GM12878 (cell line): ENCODE results near the gene SMIM20. TPM values are rescaled to one million over a fixed set of nuclear protein-coding genes. Genes with fewer than 3 reads are reported as not detected.

Experiments
- ATAC-seq: fragments of 200-7000 bp; cut with Tn5 transposase; 3 replicates; pipeline ENCODE4 v1.9.1; 2020; ENCODE audit warnings: mild to moderate bottlenecking, moderate library complexity
- BruUV-seq: library from RNA; stranded (reverse); fragments of 400-500 nt; replicated peaks from 2 replicates; lab custom pipeline; 2021; lab: Mats Ljungman, UMichigan
- CTCF ChIA-PET: fragments of 300-600 bp; sonication (Branson Sonifier 250); formaldehyde crosslinking; extraction: SDS; loops from one replicate; lab custom pipeline; 2021; ENCODE audit warnings: inconsistent platforms; lab: Yijun Ruan, JAX
- POLR2A ChIA-PET: fragments of 350-600 bp; formaldehyde crosslinking; extraction: SDS; loops from one replicate; lab custom pipeline; 2021; ENCODE audit warnings: inconsistent platforms; lab: Charles Lee
- RAD21 ChIA-PET: fragments of 300-600 bp; sonication (Branson Sonifier 250); formaldehyde crosslinking; loops from one replicate; lab custom pipeline; 2023; ENCODE audit warnings: antibody characterized with exemption; ENCODE audit not compliant: unreplicated experiment; lab: Charles Lee
- SMC1A ChIA-PET: fragments of 300-600 bp; sonication (Branson Sonifier 250); formaldehyde crosslinking; loops from one replicate; lab custom pipeline; 2023; ENCODE audit not compliant: unreplicated experiment, uncharacterized antibody; lab: Charles Lee
- DNase-seq: peaks from one replicate; pipeline ENCODE4 v3.0.0-alpha.2; 2011; ENCODE audit warnings: low read depth, low spot score
- FAIRE-seq: peaks from 3 replicates; lab custom pipeline; 2011; peaks lifted over from hg19 to GRCh38; lab: Jason Lieb, UNC
- H2AFZ ChIP-seq: 2 replicates; pipeline ENCODE4 v1.6.0; 2011; ENCODE audit warnings: low read depth, low read length, control low read depth; ENCODE audit not compliant: control insufficient read depth
- H3K27ac ChIP-seq: 2 replicates; pipeline ENCODE4 v1.5.1; 2011; ENCODE audit warnings: control low read depth; ENCODE audit not compliant: control insufficient read depth, insufficient read depth
- H3K27me3 ChIP-seq, 2 experiments: replicated peaks in 1 of 2; 2 replicates each; pipeline versions ENCODE4 v1.6.0 to v1.6.1; 2011; ENCODE audit warnings: low read length in 1 of 2; ENCODE audit not compliant: control insufficient read depth in 2 of 2, insufficient read depth in 2 of 2
- H3K36me3 ChIP-seq, 2 experiments: 2 replicates each; pipeline ENCODE4 v1.5.1; 2011; ENCODE audit warnings: low read length in 1 of 2; ENCODE audit not compliant: control insufficient read depth in 2 of 2, insufficient read depth in 2 of 2
- H3K4me1 ChIP-seq: 2 replicates; pipeline ENCODE4 v1.6.1; 2011; ENCODE audit warnings: mild to moderate bottlenecking, low read length, moderate library complexity, mixed read lengths; ENCODE audit not compliant: control insufficient read depth, insufficient read depth
- H3K4me2 ChIP-seq: 2 replicates; pipeline ENCODE4 v1.6.0; 2011; ENCODE audit warnings: control low read depth; ENCODE audit not compliant: control insufficient read depth, insufficient read depth
- H3K4me3 ChIP-seq: fragments of 200-600 bp; sonication (generic); 2 replicates; pipeline ENCODE4 v1.5.1; 2016
- H3K79me2 ChIP-seq: 2 replicates; pipeline ENCODE4 v1.6.0; 2011; ENCODE audit warnings: low read length; ENCODE audit not compliant: control insufficient read depth, insufficient read depth
- H3K9ac ChIP-seq: 2 replicates; pipeline ENCODE4 v1.8.0; 2011; ENCODE audit warnings: low read length, control low read depth, mixed read lengths; ENCODE audit not compliant: control insufficient read depth, insufficient read depth
- H3K9me3 ChIP-seq: replicated peaks from 3 replicates; pipeline ENCODE4 v1.5.1; 2011; ENCODE audit warnings: mild to moderate bottlenecking, low read length; ENCODE audit not compliant: control insufficient read depth, insufficient read depth
- H4K20me1 ChIP-seq: 2 replicates; pipeline ENCODE4 v1.6.0; 2011; ENCODE audit not compliant: control insufficient read depth, insufficient read depth
- BACH1 ChIP-seq: fragments of 450-650 bp; IDR thresholded peaks from 2 replicates; pipeline ENCODE4 v1.6.1; 2017; ENCODE audit warnings: mild to moderate bottlenecking, borderline replicate concordance
- BHLHE40 ChIP-seq, 2 experiments: fragments of 450-650 bp in 1 of 2; IDR thresholded peaks; 2 replicates each; pipeline ENCODE4 v1.6.1; 2011 to 2017; ENCODE audit warnings: low read depth in 2 of 2, borderline replicate concordance in 1 of 2, improper control_type of control experiment in 1 of 2, low read length in 1 of 2, mild to moderate bottlenecking in 1 of 2
- CBX3 ChIP-seq: fragments of 200-600 bp; sonication (generic); IDR thresholded peaks from 2 replicates; pipeline ENCODE4 v1.6.1; 2016; ENCODE audit warnings: low read depth, borderline replicate concordance
- EP300 ChIP-seq, 2 experiments: fragments of 150-350 bp in 1 of 2; IDR thresholded peaks; 2 replicates each; pipeline ENCODE4 v1.6.1; 2011 to 2012; ENCODE audit warnings: low read depth in 2 of 2, low read length in 2 of 2, borderline replicate concordance in 1 of 2, improper control_type of control experiment in 1 of 2, inconsistent platforms in 1 of 2; ENCODE audit not compliant: control insufficient read depth in 1 of 2
- ESRRA ChIP-seq: IDR thresholded peaks from 2 replicates; pipeline ENCODE4 v1.6.1; 2012; ENCODE audit warnings: mild to moderate bottlenecking, low read length, improper control_type of control experiment
- NFIC ChIP-seq: IDR thresholded peaks from 2 replicates; pipeline ENCODE4 v1.6.1; 2012; ENCODE audit warnings: low read depth, mild to moderate bottlenecking, inconsistent platforms, low read length, moderate library complexity
- NFXL1 ChIP-seq: fragments of 450-650 bp; IDR thresholded peaks from 2 replicates; pipeline ENCODE4 v1.6.1; 2017; ENCODE audit warnings: antibody characterized with exemption, mild to moderate bottlenecking, borderline replicate concordance
- PAX8 ChIP-seq: fragments of 450-650 bp; IDR thresholded peaks from 2 replicates; pipeline ENCODE4 v1.6.1; 2017; ENCODE audit warnings: mild to moderate bottlenecking, moderate library complexity
- POLR2AphosphoS2 ChIP-seq: IDR thresholded peaks from 2 replicates; pipeline ENCODE4 v1.6.1; 2011; ENCODE audit warnings: low read depth, mild to moderate bottlenecking, low read length, improper control_type of control experiment, moderate library complexity
- RAD51 ChIP-seq: fragments of 450-650 bp; IDR thresholded peaks from 2 replicates; pipeline ENCODE4 v1.6.1; 2016; ENCODE audit warnings: moderate library complexity, mild to moderate bottlenecking, inconsistent platforms
- RBBP5 ChIP-seq: fragments of 200-600 bp; sonication (generic); conservative IDR thresholded peaks from 2 replicates; pipeline ENCODE4 v1.6.1; 2016
- SREBF1 ChIP-seq: IDR thresholded peaks from 2 replicates; pipeline ENCODE4 v1.6.1; 2012; ENCODE audit warnings: mild to moderate bottlenecking, low read length
- STAT1 ChIP-seq: fragments of 450-650 bp; conservative IDR thresholded peaks from 2 replicates; pipeline ENCODE4 v1.6.1; 2014; ENCODE audit warnings: antibody characterized with exemption, mild to moderate bottlenecking
- STAT3 ChIP-seq: IDR thresholded peaks from 2 replicates; pipeline ENCODE4 v1.6.1; 2011; ENCODE audit warnings: low read depth, low read length, improper control_type of control experiment
- WGBS: methylation state at CpG from one replicate; pipeline ENCODE4 v1.1.6; 2016; ENCODE audit warnings: low lambda C conversion rate; ENCODE audit not compliant: insufficient replicate concordance, insufficient coverage; ENCODE audit errors: missing lambda C conversion rate; 5-methylcytosine and 5-hydroxymethylcytosine counted together
- in situ Hi-C: fragments of 300-500 bp; cut with MboI; formaldehyde crosslinking; loops from 9 replicates; pipeline ENCODE4 v1.14.3; 2018; ENCODE audit warnings: mixed read lengths
- intact Hi-C: fragments of 100-400 bp; cut with micrococcal nuclease; formaldehyde crosslinking; loops from one replicate; pipeline ENCODE4 v1.14.2; 2022; ENCODE audit not compliant: unreplicated experiment
- polyA plus RNA-seq, 11 experiments: library from polyadenylated mRNA; depleted of rRNA in 4 of 11; unstranded in 6 of 11; stranded (reverse) in 5 of 11; fragments of >200 nt; fragmentation: Nextera tagmentation in 4 of 11; fragmentation: Illumina TruSeq in 1 of 11; extraction: Ambion mirVana in 4 of 11; extraction: Trizol in 1 of 11; gene quantifications; 1 replicate in 1 of 11; 2 replicates in 10 of 11; pipeline versions ENCODE4 v1.2.1 to v1.2.3, GENCODE V29; 2011 to 2016; ENCODE audit warnings: inconsistent platforms in 2 of 11, missing spikeins in 2 of 11, low read depth in 1 of 11
- total RNA-seq, 4 experiments: library from RNA; depleted of rRNA in 3 of 4; stranded (reverse); fragments of >200 nt in 3 of 4; fragmentation: Illumina TruSeq in 1 of 4; extraction: Trizol in 1 of 4; gene quantifications; 2 replicates each; pipeline versions ENCODE4 v1.2.1 to v1.2.3, GENCODE V29; 2013 to 2021
- TF ChIP-seq, protein P1 (sequence below): IDR thresholded peaks from 2 replicates; pipeline ENCODE4 v1.6.1; 2012; ENCODE audit warnings: mild to moderate bottlenecking, low read depth, low read length
- TF ChIP-seq, protein P2 (sequence below): IDR thresholded peaks from 2 replicates; pipeline ENCODE4 v1.6.1; 2011; ENCODE audit warnings: low read depth, low read length, improper control_type of control experiment, borderline replicate concordance

SMIM20 gene
- total and polyA plus RNA-seq, 10 of the 15 experiments (the other 5 are each of a cell fraction or from before 2014, with no cell fraction given) = 17.3 to 38.0 (median 28.8) TPM

DNA sequence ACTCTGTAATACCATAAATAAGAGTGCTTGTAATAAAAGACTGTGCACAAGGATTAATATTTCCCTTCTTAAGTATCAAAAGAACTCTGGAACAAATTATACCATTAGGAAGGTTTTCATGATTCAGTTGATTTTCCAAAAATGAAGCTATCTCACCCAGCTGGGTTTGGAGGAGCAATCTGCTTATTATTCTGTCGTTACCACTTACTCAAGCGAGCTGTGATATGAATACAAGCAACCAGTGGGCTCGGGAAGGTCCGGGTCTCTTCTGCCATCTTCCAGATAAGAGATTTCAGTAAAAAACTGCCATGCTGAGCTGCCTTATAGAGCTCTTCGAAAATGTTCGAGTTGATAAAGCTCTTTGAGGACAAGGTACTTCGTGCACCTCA is 15.3 kb downstream of the SMIM20 start:
- POLR2A ChIA-PET = interaction anchor here (1.3 to 2.2 kb wide), 2 partner anchors 9 to 34 kb away, joined by 3 to 6 read pairs; no protein-coding TSS in a partner anchor
- FAIRE-seq (no peak), ATAC-seq (no peak), DNase-seq (no peak)
- whole genome bisulfite sequencing = 84% methylated on average over 7 of the region's 7 CpGs
- RAD21 ChIA-PET = no interaction called here
- TF ChIP-seq NFIC = no peak
- no peak for TF ChIP-seq STAT1
- no peak for TF ChIP-seq ESRRA
- no peak for TF ChIP-seq SREBF1
- TF ChIP-seq, protein P1, sequence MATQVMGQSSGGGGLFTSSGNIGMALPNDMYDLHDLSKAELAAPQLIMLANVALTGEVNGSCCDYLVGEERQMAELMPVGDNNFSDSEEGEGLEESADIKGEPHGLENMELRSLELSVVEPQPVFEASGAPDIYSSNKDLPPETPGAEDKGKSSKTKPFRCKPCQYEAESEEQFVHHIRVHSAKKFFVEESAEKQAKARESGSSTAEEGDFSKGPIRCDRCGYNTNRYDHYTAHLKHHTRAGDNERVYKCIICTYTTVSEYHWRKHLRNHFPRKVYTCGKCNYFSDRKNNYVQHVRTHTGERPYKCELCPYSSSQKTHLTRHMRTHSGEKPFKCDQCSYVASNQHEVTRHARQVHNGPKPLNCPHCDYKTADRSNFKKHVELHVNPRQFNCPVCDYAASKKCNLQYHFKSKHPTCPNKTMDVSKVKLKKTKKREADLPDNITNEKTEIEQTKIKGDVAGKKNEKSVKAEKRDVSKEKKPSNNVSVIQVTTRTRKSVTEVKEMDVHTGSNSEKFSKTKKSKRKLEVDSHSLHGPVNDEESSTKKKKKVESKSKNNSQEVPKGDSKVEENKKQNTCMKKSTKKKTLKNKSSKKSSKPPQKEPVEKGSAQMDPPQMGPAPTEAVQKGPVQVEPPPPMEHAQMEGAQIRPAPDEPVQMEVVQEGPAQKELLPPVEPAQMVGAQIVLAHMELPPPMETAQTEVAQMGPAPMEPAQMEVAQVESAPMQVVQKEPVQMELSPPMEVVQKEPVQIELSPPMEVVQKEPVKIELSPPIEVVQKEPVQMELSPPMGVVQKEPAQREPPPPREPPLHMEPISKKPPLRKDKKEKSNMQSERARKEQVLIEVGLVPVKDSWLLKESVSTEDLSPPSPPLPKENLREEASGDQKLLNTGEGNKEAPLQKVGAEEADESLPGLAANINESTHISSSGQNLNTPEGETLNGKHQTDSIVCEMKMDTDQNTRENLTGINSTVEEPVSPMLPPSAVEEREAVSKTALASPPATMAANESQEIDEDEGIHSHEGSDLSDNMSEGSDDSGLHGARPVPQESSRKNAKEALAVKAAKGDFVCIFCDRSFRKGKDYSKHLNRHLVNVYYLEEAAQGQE = no peak
- TF ChIP-seq, protein P2, sequence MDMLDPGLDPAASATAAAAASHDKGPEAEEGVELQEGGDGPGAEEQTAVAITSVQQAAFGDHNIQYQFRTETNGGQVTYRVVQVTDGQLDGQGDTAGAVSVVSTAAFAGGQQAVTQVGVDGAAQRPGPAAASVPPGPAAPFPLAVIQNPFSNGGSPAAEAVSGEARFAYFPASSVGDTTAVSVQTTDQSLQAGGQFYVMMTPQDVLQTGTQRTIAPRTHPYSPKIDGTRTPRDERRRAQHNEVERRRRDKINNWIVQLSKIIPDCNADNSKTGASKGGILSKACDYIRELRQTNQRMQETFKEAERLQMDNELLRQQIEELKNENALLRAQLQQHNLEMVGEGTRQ = no peak
- no peak for TF ChIP-seq STAT3
- TF ChIP-seq PAX8 = no peak
- no peak for TF ChIP-seq BHLHE40 (IDR thresholded peaks at IDR 0.05; ENCODE audit: borderline replicate concordance in 1 of 2, low read depth in 2 of 2, low read length in 1 of 2)
- no peak for TF ChIP-seq BACH1
- TF ChIP-seq CBX3 = no peak
- TF ChIP-seq POLR2AphosphoS2 = no peak
- no peak for TF ChIP-seq EP300 (IDR thresholded peaks at IDR 0.05; ENCODE audit: borderline replicate concordance in 1 of 2, control insufficient read depth in 1 of 2, low read depth in 2 of 2, low read length in 2 of 2)
- TF ChIP-seq RAD51 = no peak
- TF ChIP-seq RBBP5 = no peak
- TF ChIP-seq NFXL1 = no peak
- SMC1A ChIA-PET = interaction anchor here (0.7 to 2.1 kb wide), 6 partner anchors 9 to 390 kb away, joined by 3 to 10 read pairs (median 4); no protein-coding TSS in a partner anchor
- H3K4me2 ChIP-seq = no peak overlapping the region
- H3K9ac ChIP-seq = no peak overlapping the region
- no peak overlapping the region for H2AFZ ChIP-seq
- CTCF ChIA-PET = interaction anchor here (0.8 to 5.8 kb wide), 12 partner anchors 9 to 396 kb away, joined by 3 to 62 read pairs (median 4); no protein-coding TSS in a partner anchor
- no peak overlapping the region for H3K4me3 ChIP-seq
- no TSS peak for BruUV-seq
- no peaks in the 10 kb centered on the region for H3K4me1 ChIP-seq
- H3K79me2 ChIP-seq = no peaks in the 10 kb centered on the region
- intact Hi-C loops (loop anchor here (5.0 kb wide), 2 partner anchors 388 to 483 kb away; no protein-coding TSS in a partner anchor), in situ Hi-C loops (no loop called here)
- H3K36me3 ChIP-seq = no peaks in the 10 kb centered on the region
- no peak overlapping the region for H3K27ac ChIP-seq
- H4K20me1 ChIP-seq = no peaks in the 10 kb centered on the region
- no peaks in the 10 kb centered on the region for H3K9me3 ChIP-seq
- no peaks in the 10 kb centered on the region for H3K27me3 ChIP-seq
